H9 (cell line): Measurements from ENCODE around the gene PRSS1. TPM values are rescaled to one million over a fixed set of nuclear protein-coding genes. Genes with fewer than 3 reads are reported as not detected.

Source experiments
- DNase-seq: peaks from one replicate; pipeline ENCODE4 v3.0.0-alpha.2; 2017
- H2AFZ ChIP-seq: one replicate; pipeline ENCODE4 v1.6.1; 2013; ENCODE audit warnings: mild to moderate bottlenecking, low read length, control low read depth, moderate library complexity
- H2AK5ac ChIP-seq: 2 replicates; pipeline ENCODE4 v1.6.1; 2013; ENCODE audit warnings: low read length, control low read depth, mixed read lengths; ENCODE audit not compliant: insufficient read length
- H2BK120ac ChIP-seq: one replicate; pipeline ENCODE4 v1.6.1; 2013; ENCODE audit warnings: low read depth, mild to moderate bottlenecking, low read length, control low read depth, inconsistent platforms; ENCODE audit not compliant: poor library complexity, severe bottlenecking
- H2BK12ac ChIP-seq: 2 replicates; pipeline ENCODE4 v1.6.1; 2013; ENCODE audit warnings: low read length, control low read depth, mixed read lengths, low read depth; ENCODE audit not compliant: insufficient read length
- H2BK15ac ChIP-seq: 2 replicates; pipeline ENCODE4 v1.6.1; 2013; ENCODE audit warnings: low read depth, low read length, control low read depth
- H2BK20ac ChIP-seq: one replicate; pipeline ENCODE4 v1.6.1; 2013; ENCODE audit warnings: low read depth, mild to moderate bottlenecking, low read length, control low read depth, inconsistent platforms; ENCODE audit not compliant: poor library complexity, severe bottlenecking
- H2BK5ac ChIP-seq: 2 replicates; pipeline ENCODE4 v1.6.1; 2013; ENCODE audit warnings: low read length, control low read depth, mixed read lengths; ENCODE audit not compliant: insufficient read length
- H3K14ac ChIP-seq: 2 replicates; pipeline ENCODE4 v1.6.1; 2013; ENCODE audit warnings: low read length, control low read depth; ENCODE audit not compliant: insufficient read depth
- H3K18ac ChIP-seq: 2 replicates; pipeline ENCODE4 v1.6.1; 2013; ENCODE audit warnings: low read depth, mild to moderate bottlenecking, mixed read lengths, low read length, control low read depth; ENCODE audit not compliant: insufficient read length
- H3K23ac ChIP-seq: 2 replicates; pipeline ENCODE4 v1.6.1; 2013; ENCODE audit warnings: low read length, control low read depth, mixed read lengths, low read depth; ENCODE audit not compliant: insufficient read length
- H3K23me2 ChIP-seq: 2 replicates; pipeline ENCODE4 v1.6.1; 2013; ENCODE audit warnings: low read depth, mild to moderate bottlenecking, mixed read lengths, low read length, control low read depth; ENCODE audit not compliant: insufficient read length, poor library complexity, severe bottlenecking
- H3K27ac ChIP-seq: 2 replicates; pipeline ENCODE4 v1.5.1; 2013; ENCODE audit warnings: low read length, control low read depth, mixed read lengths, low read depth; ENCODE audit not compliant: insufficient read length
- H3K27me3 ChIP-seq: 2 replicates; pipeline ENCODE4 v1.6.1; 2013; ENCODE audit warnings: low read length, control low read depth, inconsistent platforms; ENCODE audit not compliant: insufficient read depth
- H3K4ac ChIP-seq: 2 replicates; pipeline ENCODE4 v1.6.1; 2013; ENCODE audit warnings: low read depth, mild to moderate bottlenecking, control low read depth, inconsistent platforms, low read length, moderate library complexity
- H3K4me1 ChIP-seq: 2 replicates; pipeline ENCODE4 v1.6.1; 2013; ENCODE audit warnings: low read length, control low read depth, inconsistent platforms; ENCODE audit not compliant: insufficient read depth
- H3K4me2 ChIP-seq: 2 replicates; pipeline ENCODE4 v1.6.1; 2013; ENCODE audit warnings: low read length, control low read depth, mixed read lengths; ENCODE audit not compliant: insufficient read length, insufficient read depth
- H3K56ac ChIP-seq: 2 replicates; pipeline ENCODE4 v1.6.1; 2013; ENCODE audit warnings: low read depth, mild to moderate bottlenecking, mixed read lengths, low read length, control low read depth; ENCODE audit not compliant: insufficient read length
- H3K79me1 ChIP-seq: 2 replicates; pipeline ENCODE4 v1.6.1; 2013; ENCODE audit warnings: low read depth, mild to moderate bottlenecking, moderate library complexity, low read length, control low read depth, inconsistent platforms; ENCODE audit not compliant: insufficient read depth, poor library complexity, severe bottlenecking
- H3K79me2 ChIP-seq: 2 replicates; pipeline ENCODE4 v1.6.1; 2013; ENCODE audit warnings: low read length, control low read depth, inconsistent platforms; ENCODE audit not compliant: insufficient read depth
- H3K9ac ChIP-seq: 2 replicates; pipeline ENCODE4 v1.6.1; 2013; ENCODE audit warnings: low read length, control low read depth, mixed read lengths; ENCODE audit not compliant: insufficient read length; ENCODE audit errors: extremely low read depth
- H3K9me3 ChIP-seq: one replicate; pipeline ENCODE4 v1.6.1; 2013; ENCODE audit warnings: low read depth, low read length, inconsistent platforms; ENCODE audit not compliant: control insufficient read depth
- H3T11ph ChIP-seq: one replicate; pipeline ENCODE4 v1.6.1; 2013; ENCODE audit warnings: mild to moderate bottlenecking, low read length, control low read depth, inconsistent platforms
- H4K20me1 ChIP-seq: one replicate; pipeline ENCODE4 v1.6.1; 2013; ENCODE audit not compliant: control insufficient read depth, insufficient read length, insufficient read depth
- H4K5ac ChIP-seq: 2 replicates; pipeline ENCODE4 v1.6.1; 2013; ENCODE audit warnings: low read depth, mild to moderate bottlenecking, mixed read lengths, low read length, control low read depth; ENCODE audit not compliant: insufficient read length
- H4K8ac ChIP-seq: replicated peaks from 2 replicates; pipeline ENCODE4 v1.6.1; 2013; ENCODE audit warnings: low read length, control low read depth, mixed read lengths, low read depth; ENCODE audit not compliant: insufficient read length
- H4K91ac ChIP-seq: 2 replicates; pipeline ENCODE4 v1.6.1; 2013; ENCODE audit warnings: low read depth, mild to moderate bottlenecking, moderate library complexity, mixed read lengths, low read length, control low read depth; ENCODE audit not compliant: insufficient read length
- H3K27ac Mint-ChIP-seq, 3 experiments: 2 replicates in 2 of 3; 3 replicates in 1 of 3; pipeline ENCODE4 v1.8.0; 2020 to 2021; ENCODE audit warnings: mixed read lengths in 3 of 3, mild to moderate bottlenecking in 1 of 3, moderate library complexity in 1 of 3
- H3K27me3 Mint-ChIP-seq: 2 replicates; pipeline ENCODE4 v1.8.0; 2021; ENCODE audit warnings: low read depth, mild to moderate bottlenecking, moderate library complexity, mixed read lengths
- H3K36me3 Mint-ChIP-seq, 3 experiments: 2 replicates in 2 of 3; 3 replicates in 1 of 3; pipeline ENCODE4 v1.8.0; 2020 to 2021; ENCODE audit warnings: low read depth in 3 of 3, mixed read lengths in 3 of 3; ENCODE audit not compliant: insufficient read depth in 1 of 3
- H3K4me1 Mint-ChIP-seq, 2 experiments: 2 replicates each; pipeline ENCODE4 v1.8.0; 2020; ENCODE audit warnings: mixed read lengths in 2 of 2
- H3K4me3 Mint-ChIP-seq, 2 experiments: 2 replicates in 1 of 2; 3 replicates in 1 of 2; pipeline ENCODE4 v1.8.0; 2020 to 2021; ENCODE audit warnings: mild to moderate bottlenecking in 2 of 2, mixed read lengths in 2 of 2, moderate library complexity in 1 of 2
- H3K9me3 Mint-ChIP-seq, 2 experiments: 2 replicates in 1 of 2; 3 replicates in 1 of 2; pipeline ENCODE4 v1.8.0; 2020; ENCODE audit warnings: mild to moderate bottlenecking in 2 of 2, mixed read lengths in 2 of 2, moderate library complexity in 1 of 2
- CTCF ChIP-seq: fragments of 200-600 bp; sonication (generic); conservative IDR thresholded peaks from 3 replicates; pipeline ENCODE4 v1.8.0; 2021; ENCODE audit warnings: antibody characterized with exemption, mild to moderate bottlenecking
- WGBS: extraction: QIAGEN DNeasy Blood & Tissue Kit; methylation state at CpG from one replicate; pipeline ENCODE4 v1.1.7; 2013; ENCODE audit warnings: missing lambda C conversion rate, low lambda C conversion rate, mixed read lengths; ENCODE audit not compliant: insufficient read length; ENCODE audit errors: extremely low coverage; 5-methylcytosine and 5-hydroxymethylcytosine counted together
- total RNA-seq: library from RNA; stranded (reverse); gene quantifications from 2 replicates; pipeline ENCODE4 v1.2.1, GENCODE V29; 2021

PRSS1 gene
- total RNA-seq, 1 experiment from 2014 or later = not detected

GRCh38 chr7:142712617-142712957 is 36.7 kb upstream of the PRSS1 start:
- Histone ChIP-seq H3K9me3 (no peaks in the 10 kb centered on the region), H3K4ac (no peak overlapping the region), H3K79me2 (no peaks in the 10 kb centered on the region), H3K4me1 (peaks cover 3% of the 10 kb centered on the region; the same call in 1 of the 2 replicates), H3K23me2 (no peaks in the 10 kb centered on the region), H2BK20ac (no peak overlapping the region), H4K91ac (no peak overlapping the region), H3K27ac (no peak overlapping the region), H4K5ac (no peak overlapping the region), H3K27me3 (no peaks in the 10 kb centered on the region), H3K9ac (no peak overlapping the region), H4K20me1 (no peaks in the 10 kb centered on the region), H3K79me1 (no peaks in the 10 kb centered on the region), H2BK5ac (no peak overlapping the region), H3T11ph (no peak overlapping the region), H2AK5ac (no peak overlapping the region), H3K23ac (no peak overlapping the region), H3K14ac (no peak overlapping the region), H2AFZ (no peak overlapping the region), H2BK12ac (no peak overlapping the region), H4K8ac (no peak overlapping the region), H3K56ac (no peak overlapping the region), H2BK120ac (no peak overlapping the region), H3K4me2 (no peak overlapping the region), H3K18ac (no peak overlapping the region), H2BK15ac (no peak overlapping the region)
- no peak overlapping the region; a peak in 1 of 7 replicates for H3K27ac Mint-ChIP-seq
- H3K27me3 Mint-ChIP-seq = no peaks in the 10 kb centered on the region
- peaks cover 44 to 46% of the 10 kb centered on the region in 2 experiments for H3K4me1 Mint-ChIP-seq
- H3K9me3 Mint-ChIP-seq = no peaks in the 10 kb centered on the region
- peak; percentile 9; the same call in 2 of the 3 replicates for TF ChIP-seq CTCF
- no peak overlapping the region for H3K4me3 Mint-ChIP-seq
- no CpG with 5 or more reads among the region's 4 CpGs for WGBS
- no peaks in the 10 kb centered on the region for H3K36me3 Mint-ChIP-seq
- DNase-seq = no peak
